ENCODE data around the gene SEMA5A.

DNA sequence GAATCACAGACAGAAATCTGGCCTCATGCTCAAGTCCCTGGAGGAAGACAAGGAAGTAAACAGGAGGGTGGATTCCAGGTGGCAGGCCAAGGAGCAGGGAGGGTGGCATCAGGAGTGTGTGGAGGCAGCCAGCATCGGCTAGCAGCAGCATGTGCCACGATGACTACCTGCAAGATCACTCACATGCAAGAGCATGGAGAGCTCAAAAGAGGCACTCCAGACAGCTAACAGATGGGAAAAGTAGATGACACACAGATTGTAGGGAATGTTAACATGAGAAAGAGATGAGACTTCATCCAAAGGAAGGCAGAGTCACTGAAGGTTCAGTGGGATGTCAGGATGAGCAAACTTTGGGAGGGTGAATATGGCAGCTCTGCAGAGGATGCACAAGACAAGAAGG, 104.3 kb downstream of the SEMA5A start:
- TF ChIP-seq TAF1 (IDR thresholded peaks at IDR 0.05; ENCODE audit: borderline replicate concordance, insufficient read depth, low read length): no peak
- no peak for TF ChIP-seq POLR2AphosphoS5 (IDR thresholded peaks at IDR 0.05; ENCODE audit: low read depth, low read length)
- TF ChIP-seq SIN3A (IDR thresholded peaks at IDR 0.05; ENCODE audit: borderline replicate concordance, insufficient read depth, low read length): no peak
- TF ChIP-seq, protein P1, sequence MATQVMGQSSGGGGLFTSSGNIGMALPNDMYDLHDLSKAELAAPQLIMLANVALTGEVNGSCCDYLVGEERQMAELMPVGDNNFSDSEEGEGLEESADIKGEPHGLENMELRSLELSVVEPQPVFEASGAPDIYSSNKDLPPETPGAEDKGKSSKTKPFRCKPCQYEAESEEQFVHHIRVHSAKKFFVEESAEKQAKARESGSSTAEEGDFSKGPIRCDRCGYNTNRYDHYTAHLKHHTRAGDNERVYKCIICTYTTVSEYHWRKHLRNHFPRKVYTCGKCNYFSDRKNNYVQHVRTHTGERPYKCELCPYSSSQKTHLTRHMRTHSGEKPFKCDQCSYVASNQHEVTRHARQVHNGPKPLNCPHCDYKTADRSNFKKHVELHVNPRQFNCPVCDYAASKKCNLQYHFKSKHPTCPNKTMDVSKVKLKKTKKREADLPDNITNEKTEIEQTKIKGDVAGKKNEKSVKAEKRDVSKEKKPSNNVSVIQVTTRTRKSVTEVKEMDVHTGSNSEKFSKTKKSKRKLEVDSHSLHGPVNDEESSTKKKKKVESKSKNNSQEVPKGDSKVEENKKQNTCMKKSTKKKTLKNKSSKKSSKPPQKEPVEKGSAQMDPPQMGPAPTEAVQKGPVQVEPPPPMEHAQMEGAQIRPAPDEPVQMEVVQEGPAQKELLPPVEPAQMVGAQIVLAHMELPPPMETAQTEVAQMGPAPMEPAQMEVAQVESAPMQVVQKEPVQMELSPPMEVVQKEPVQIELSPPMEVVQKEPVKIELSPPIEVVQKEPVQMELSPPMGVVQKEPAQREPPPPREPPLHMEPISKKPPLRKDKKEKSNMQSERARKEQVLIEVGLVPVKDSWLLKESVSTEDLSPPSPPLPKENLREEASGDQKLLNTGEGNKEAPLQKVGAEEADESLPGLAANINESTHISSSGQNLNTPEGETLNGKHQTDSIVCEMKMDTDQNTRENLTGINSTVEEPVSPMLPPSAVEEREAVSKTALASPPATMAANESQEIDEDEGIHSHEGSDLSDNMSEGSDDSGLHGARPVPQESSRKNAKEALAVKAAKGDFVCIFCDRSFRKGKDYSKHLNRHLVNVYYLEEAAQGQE (IDR thresholded peaks at IDR 0.05; ENCODE audit: insufficient read depth in 1 of 2, low read depth in 2 of 2, low read length in 2 of 2): no peak
